HCT116 (cell line): Measurements from ENCODE around the gene CORO2B.

Experiments used
- ATF3 ChIP-seq: IDR thresholded peaks from 2 replicates; pipeline ENCODE4 v1.6.1; 2012
- CTCF ChIP-seq, 3 experiments: fragments of 200-600 bp in 1 of 3; sonication (generic) in 1 of 3; IDR thresholded peaks in 2 of 3; conservative IDR thresholded peaks in 1 of 3; 2 replicates each; pipeline ENCODE4 v1.5.1; 2012 to 2017; ENCODE audit warnings: low read depth in 2 of 3, low read length in 2 of 3, antibody characterized with exemption in 1 of 3, borderline replicate concordance in 1 of 3, control low read depth in 1 of 3, mild to moderate bottlenecking in 1 of 3, mixed read lengths in 1 of 3, mixed run types in 1 of 3, moderate library complexity in 1 of 3; ENCODE audit not compliant: insufficient read depth in 1 of 3
- EGR1 ChIP-seq: IDR thresholded peaks from 2 replicates; pipeline ENCODE4 v1.6.1; 2012; ENCODE audit warnings: low read depth
- MAX ChIP-seq: IDR thresholded peaks from 2 replicates; pipeline ENCODE4 v1.6.1; 2012
- POLR2AphosphoS5 ChIP-seq: IDR thresholded peaks from 2 replicates; pipeline ENCODE4 v1.6.1; 2011; ENCODE audit warnings: mild to moderate bottlenecking, low read depth, low read length, moderate library complexity
- ZNF274 ChIP-seq: fragments of 200-500 bp; sonication (Bioruptor generic); IDR thresholded peaks from 2 replicates; pipeline ENCODE4 v1.6.1; 2014; ENCODE audit warnings: mild to moderate bottlenecking, low read depth, low read length, inconsistent platforms

GRCh38 chr15:68764090-68764489 lies 185.3 kb downstream of the CORO2B start:
- TF ChIP-seq CTCF (IDR thresholded peaks at IDR 0.05 in 2 of 3, conservative IDR thresholded peaks at IDR 0.05 in 1 of 3; ENCODE audit: borderline replicate concordance in 1 of 3, insufficient read depth in 1 of 3, low read depth in 2 of 3, low read length in 2 of 3) = no peak
- TF ChIP-seq ZNF274 = no peak
- no peak for TF ChIP-seq POLR2AphosphoS5
- TF ChIP-seq MAX = no peak
- TF ChIP-seq EGR1 = no peak
- no peak for TF ChIP-seq ATF3
